Measurements from ENCODE around the gene AGO4.

DNA sequence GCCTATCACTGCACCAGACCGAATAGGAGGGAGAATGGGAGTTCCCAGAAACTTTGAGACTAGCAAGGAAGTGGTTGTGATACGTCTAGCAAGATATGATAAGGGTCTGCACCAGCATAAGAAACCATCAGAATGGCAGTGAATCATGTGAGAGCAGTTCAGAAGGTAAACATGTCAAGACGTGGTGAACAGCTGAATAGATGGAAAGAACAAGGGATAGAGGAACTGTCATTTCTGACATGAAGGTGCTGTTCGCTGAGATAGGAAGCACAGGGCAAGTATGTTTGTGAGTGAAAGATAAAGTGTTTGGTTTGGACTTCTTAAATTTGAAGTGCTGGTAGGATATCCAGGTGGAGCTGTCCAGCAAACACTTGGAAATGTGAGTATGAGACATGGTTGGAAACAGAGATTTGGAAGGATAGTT is 74.0 kb downstream of the AGO4 start:
- TF ChIP-seq POLR2A (IDR thresholded peaks at IDR 0.05), result no peak
- TF ChIP-seq, protein P1, sequence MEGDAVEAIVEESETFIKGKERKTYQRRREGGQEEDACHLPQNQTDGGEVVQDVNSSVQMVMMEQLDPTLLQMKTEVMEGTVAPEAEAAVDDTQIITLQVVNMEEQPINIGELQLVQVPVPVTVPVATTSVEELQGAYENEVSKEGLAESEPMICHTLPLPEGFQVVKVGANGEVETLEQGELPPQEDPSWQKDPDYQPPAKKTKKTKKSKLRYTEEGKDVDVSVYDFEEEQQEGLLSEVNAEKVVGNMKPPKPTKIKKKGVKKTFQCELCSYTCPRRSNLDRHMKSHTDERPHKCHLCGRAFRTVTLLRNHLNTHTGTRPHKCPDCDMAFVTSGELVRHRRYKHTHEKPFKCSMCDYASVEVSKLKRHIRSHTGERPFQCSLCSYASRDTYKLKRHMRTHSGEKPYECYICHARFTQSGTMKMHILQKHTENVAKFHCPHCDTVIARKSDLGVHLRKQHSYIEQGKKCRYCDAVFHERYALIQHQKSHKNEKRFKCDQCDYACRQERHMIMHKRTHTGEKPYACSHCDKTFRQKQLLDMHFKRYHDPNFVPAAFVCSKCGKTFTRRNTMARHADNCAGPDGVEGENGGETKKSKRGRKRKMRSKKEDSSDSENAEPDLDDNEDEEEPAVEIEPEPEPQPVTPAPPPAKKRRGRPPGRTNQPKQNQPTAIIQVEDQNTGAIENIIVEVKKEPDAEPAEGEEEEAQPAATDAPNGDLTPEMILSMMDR (IDR thresholded peaks at IDR 0.05), result no peak
- TF ChIP-seq POLR2AphosphoS5 (IDR thresholded peaks at IDR 0.05), result no peak

Measured in upper lobe of left lung (tissue), 4 donors.